Panc1 (cell line): ENCODE measurements around the gene NCBP2L.

Source experiments
- TCF7L2 ChIP-seq: IDR thresholded peaks from 2 replicates; pipeline ENCODE4 v1.6.1; 2011; ENCODE audit warnings: mild to moderate bottlenecking, low read depth, low read length, inconsistent platforms
- TF ChIP-seq, protein P1 (sequence below): fragments of 450-650 bp; IDR thresholded peaks from 2 replicates; pipeline ENCODE4 v1.5.1; 2017; ENCODE audit warnings: mild to moderate bottlenecking

DNA sequence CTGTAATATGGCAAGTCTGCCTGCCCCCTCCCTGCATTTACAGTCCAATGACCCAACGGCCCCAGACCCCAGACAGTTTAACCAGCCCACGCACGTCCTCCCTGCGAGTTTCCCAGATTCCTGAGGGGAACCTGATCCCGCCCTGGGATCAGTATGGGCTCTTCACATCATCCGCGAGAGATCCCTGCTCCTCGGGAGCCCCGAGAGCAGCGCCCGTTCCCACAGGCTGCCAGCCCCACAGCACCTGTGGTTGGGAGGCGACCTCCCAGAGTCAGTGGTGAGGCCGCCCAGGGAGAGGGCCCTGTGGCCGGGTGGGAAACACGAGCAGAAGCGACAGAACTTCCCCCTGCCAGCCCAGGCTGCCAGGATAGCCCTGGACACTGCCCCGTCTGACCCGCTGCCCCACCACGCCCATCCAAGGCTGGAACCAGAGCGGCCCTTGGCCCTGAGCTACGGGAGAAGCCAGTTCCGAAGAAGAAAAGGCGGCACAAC lies 34.8 kb upstream of the NCBP2L start:
- TF ChIP-seq TCF7L2, result no peak
- TF ChIP-seq, protein P1, sequence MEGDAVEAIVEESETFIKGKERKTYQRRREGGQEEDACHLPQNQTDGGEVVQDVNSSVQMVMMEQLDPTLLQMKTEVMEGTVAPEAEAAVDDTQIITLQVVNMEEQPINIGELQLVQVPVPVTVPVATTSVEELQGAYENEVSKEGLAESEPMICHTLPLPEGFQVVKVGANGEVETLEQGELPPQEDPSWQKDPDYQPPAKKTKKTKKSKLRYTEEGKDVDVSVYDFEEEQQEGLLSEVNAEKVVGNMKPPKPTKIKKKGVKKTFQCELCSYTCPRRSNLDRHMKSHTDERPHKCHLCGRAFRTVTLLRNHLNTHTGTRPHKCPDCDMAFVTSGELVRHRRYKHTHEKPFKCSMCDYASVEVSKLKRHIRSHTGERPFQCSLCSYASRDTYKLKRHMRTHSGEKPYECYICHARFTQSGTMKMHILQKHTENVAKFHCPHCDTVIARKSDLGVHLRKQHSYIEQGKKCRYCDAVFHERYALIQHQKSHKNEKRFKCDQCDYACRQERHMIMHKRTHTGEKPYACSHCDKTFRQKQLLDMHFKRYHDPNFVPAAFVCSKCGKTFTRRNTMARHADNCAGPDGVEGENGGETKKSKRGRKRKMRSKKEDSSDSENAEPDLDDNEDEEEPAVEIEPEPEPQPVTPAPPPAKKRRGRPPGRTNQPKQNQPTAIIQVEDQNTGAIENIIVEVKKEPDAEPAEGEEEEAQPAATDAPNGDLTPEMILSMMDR, result no peak
